Kidney epithelial cell (primary cell): ENCODE results near the gene PCSK9. TPM values are rescaled to one million over a fixed set of nuclear protein-coding genes. Genes with fewer than 3 reads are reported as not detected.

Source experiments
- DNase-seq: peaks from one replicate; pipeline ENCODE4 v3.0.0-alpha.2; 2010; ENCODE audit warnings: low read depth
- H3K27me3 ChIP-seq: 2 replicates; pipeline ENCODE4 v1.6.0; 2011; ENCODE audit warnings: low read length; ENCODE audit not compliant: control insufficient read depth, insufficient read depth
- H3K36me3 ChIP-seq: 2 replicates; pipeline ENCODE4 v1.5.1; 2011; ENCODE audit warnings: low read length; ENCODE audit not compliant: control insufficient read depth, insufficient read depth
- H3K4me3 ChIP-seq: 2 replicates; pipeline ENCODE4 v1.5.1; 2011; ENCODE audit warnings: low read depth, mild to moderate bottlenecking, control low read depth, low read length
- CTCF ChIP-seq: IDR thresholded peaks from 2 replicates; pipeline ENCODE4 v1.5.1; 2011; ENCODE audit warnings: mild to moderate bottlenecking, moderate library complexity, low read length, control low read depth, inconsistent platforms; ENCODE audit not compliant: insufficient read depth, poor library complexity, severe bottlenecking
- total RNA-seq: library from RNA; depleted of rRNA; stranded (reverse); fragments of >200 nt; gene quantifications from 2 replicates; pipeline ENCODE4 v1.2.3, GENCODE V29; 2015

The PCSK9 gene
- total RNA-seq, 1 donor from 2014 or later, result 4.5 TPM

- DNase-seq, result no peak
Measured at GRCh38 chr1:55056632-55056992, 17.3 kb downstream of the PCSK9 start.

GRCh38 chr1:55057270-55057955 is 18.1 kb downstream of the PCSK9 start:
- Histone ChIP-seq H3K27me3 (no peaks in the 10 kb centered on the region), H3K36me3 (no peaks in the 10 kb centered on the region), H3K4me3 (no peak overlapping the region)
- no peak for DNase-seq
- TF ChIP-seq CTCF, result no peak

More at GRCh38 chr1:55056632-55056992, 17.3 kb downstream of the PCSK9 start:
- no peaks in the 10 kb centered on the region for H3K36me3 ChIP-seq
- no peaks in the 10 kb centered on the region for H3K27me3 ChIP-seq
- no peak overlapping the region for H3K4me3 ChIP-seq
- TF ChIP-seq CTCF, result no peak

DNA sequence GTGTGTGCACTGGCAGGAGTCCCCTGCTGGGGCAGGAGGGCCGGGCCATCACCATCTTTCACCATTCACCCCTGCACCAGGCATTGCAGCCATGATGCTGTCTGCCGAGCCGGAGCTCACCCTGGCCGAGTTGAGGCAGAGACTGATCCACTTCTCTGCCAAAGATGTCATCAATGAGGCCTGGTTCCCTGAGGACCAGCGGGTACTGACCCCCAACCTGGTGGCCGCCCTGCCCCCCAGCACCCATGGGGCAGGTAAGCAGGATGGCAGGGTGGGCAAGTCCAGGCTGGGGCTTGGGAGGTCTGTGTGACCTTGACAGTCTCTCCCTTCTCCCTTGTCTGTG is 18.6 kb downstream of the PCSK9 start:
- Histone ChIP-seq H3K4me3 (no peak overlapping the region), H3K27me3 (no peaks in the 10 kb centered on the region), H3K36me3 (no peaks in the 10 kb centered on the region)
- DNase-seq, result no peak
- TF ChIP-seq CTCF, result no peak

DNA sequence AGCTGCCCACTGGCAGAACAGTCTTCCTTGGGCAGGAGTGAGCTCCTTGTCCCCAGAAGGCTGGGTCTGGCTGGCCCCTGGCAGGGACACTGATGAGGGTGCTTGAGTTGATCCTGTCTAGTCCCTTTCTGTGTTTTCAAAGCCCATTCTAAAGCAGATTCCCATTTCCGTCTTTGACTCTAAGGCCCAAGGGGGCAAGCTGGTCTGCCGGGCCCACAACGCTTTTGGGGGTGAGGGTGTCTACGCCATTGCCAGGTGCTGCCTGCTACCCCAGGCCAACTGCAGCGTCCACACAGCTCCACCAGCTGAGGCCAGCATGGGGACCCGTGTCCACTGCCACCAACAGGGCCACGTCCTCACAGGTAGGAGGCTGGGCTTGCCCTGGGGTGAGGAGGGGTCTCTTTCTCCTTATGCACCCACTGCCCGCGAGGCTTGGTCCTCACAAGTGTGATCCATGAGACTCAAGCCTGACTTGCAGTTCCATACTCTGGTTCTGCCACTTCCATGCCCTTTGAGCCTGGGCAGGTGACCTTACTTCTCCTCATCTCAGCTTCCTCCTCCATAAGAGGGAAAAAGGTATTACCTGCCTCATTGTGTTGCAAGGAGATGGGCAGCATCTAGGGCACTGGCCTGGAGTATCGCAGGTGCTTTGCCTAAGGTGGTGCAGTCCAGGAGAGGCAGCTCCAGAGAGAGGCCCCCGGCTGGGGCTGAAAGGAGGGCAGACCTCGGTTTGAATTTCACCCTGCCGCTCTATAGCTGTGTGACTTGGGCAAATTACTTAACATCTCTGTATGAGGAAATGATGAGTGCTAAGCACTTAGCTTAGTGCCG is 20.2 kb downstream of the PCSK9 start:
- H3K27me3 ChIP-seq, result no peaks in the 10 kb centered on the region
- H3K4me3 ChIP-seq, result no peak overlapping the region
- no peak for TF ChIP-seq CTCF
- H3K36me3 ChIP-seq, result no peaks in the 10 kb centered on the region
- no peak for DNase-seq

GRCh38 chr1:55060133-55060999 is 21.0 kb downstream of the PCSK9 start:
- Histone ChIP-seq H3K36me3 (no peaks in the 10 kb centered on the region), H3K27me3 (no peaks in the 10 kb centered on the region), H3K4me3 (no peak overlapping the region)
- no peak for TF ChIP-seq CTCF
- no peak for DNase-seq
